ENCODE results near the gene ABR. TPM values are rescaled to one million over a fixed set of nuclear protein-coding genes. Genes with fewer than 3 reads are reported as not detected.
A peak's percentile ranks its signal among the peaks of the same experiment; 100 is the strongest.
"Not testable (repeated sequence)": the region's sequence is repeated elsewhere in the genome, so short reads cannot be mapped to it uniquely, and the experiment has no call there.

The ABR gene
- total RNA-seq, 1 donor from 2014 or later: 59.7 TPM

DNA sequence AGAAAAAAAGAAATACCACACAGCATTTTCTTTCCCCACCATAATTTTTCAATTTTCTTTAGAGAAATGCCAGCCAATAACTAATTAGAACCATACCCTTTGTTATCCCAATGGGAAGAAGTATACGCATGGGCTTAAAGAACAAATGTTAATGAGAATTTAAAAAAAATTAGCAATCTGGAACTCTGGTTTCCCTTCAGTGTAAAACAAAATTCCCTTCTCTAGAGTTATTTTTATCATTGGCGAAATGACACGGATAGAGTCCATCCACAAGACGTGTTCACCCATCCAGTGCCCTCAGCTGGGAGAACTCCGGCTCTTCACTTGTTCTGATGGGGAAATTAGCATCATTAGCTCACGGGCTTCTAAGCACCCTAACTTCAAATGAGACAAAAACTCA lies 203.5 kb downstream of the ABR start:
- no peak overlapping the region for H3K27ac Mint-ChIP-seq (ENCODE audit: unreplicated experiment)
- no peaks in the 10 kb centered on the region for H3K36me3 Mint-ChIP-seq (ENCODE audit: low read depth)
- no peaks in the 10 kb centered on the region for H3K9me3 Mint-ChIP-seq
- H3K4me3 Mint-ChIP-seq: peak overlapping the region; percentile 73
- TF ChIP-seq, protein P1, sequence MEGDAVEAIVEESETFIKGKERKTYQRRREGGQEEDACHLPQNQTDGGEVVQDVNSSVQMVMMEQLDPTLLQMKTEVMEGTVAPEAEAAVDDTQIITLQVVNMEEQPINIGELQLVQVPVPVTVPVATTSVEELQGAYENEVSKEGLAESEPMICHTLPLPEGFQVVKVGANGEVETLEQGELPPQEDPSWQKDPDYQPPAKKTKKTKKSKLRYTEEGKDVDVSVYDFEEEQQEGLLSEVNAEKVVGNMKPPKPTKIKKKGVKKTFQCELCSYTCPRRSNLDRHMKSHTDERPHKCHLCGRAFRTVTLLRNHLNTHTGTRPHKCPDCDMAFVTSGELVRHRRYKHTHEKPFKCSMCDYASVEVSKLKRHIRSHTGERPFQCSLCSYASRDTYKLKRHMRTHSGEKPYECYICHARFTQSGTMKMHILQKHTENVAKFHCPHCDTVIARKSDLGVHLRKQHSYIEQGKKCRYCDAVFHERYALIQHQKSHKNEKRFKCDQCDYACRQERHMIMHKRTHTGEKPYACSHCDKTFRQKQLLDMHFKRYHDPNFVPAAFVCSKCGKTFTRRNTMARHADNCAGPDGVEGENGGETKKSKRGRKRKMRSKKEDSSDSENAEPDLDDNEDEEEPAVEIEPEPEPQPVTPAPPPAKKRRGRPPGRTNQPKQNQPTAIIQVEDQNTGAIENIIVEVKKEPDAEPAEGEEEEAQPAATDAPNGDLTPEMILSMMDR (conservative IDR thresholded peaks at IDR 0.05): no peak
- H3K4me1 Mint-ChIP-seq: peaks cover 47% of the 10 kb centered on the region
- H3K27me3 Mint-ChIP-seq (ENCODE audit: low read depth): no peaks in the 10 kb centered on the region
- DNase-seq (ENCODE audit: low read depth, low spot score): no peak

DNA sequence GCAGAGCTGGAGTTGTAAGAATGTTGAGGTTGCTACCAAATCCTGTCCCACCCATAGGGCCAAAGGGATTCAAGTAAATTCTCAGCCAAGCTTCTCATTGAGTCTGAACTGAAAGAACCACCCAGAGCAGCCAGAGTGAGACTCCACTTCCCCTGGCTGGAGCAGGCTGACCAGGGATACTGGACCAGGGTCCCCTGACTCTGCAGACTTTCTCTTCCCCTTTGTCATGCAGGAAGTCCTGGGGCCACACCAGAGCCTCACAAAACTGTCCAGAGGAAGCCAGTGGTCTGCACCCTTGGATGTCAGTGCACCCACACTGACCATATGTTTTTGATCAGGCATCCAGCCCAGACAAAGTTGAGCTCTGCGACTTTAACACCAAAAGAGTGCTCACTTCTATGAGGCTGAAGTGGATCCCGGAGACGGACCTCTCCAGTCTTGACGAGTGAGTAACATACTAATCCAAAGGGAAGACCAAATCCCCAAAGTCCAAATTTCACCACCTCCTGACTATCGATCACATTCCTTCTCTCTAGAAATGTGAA lies 204.3 kb downstream of the ABR start:
- TF ChIP-seq, protein P1 (conservative IDR thresholded peaks at IDR 0.05): no peak
- DNase-seq (ENCODE audit: low read depth, low spot score): no peak
- Mint-ChIP-seq H3K36me3 (ENCODE audit: low read depth) (no peaks in the 10 kb centered on the region), H3K27ac (ENCODE audit: unreplicated experiment) (no peak overlapping the region), H3K9me3 (no peaks in the 10 kb centered on the region), H3K27me3 (ENCODE audit: low read depth) (no peaks in the 10 kb centered on the region), H3K4me1 (peaks cover 47% of the 10 kb centered on the region), H3K4me3 (peak overlapping the region; percentile 73)

DNA sequence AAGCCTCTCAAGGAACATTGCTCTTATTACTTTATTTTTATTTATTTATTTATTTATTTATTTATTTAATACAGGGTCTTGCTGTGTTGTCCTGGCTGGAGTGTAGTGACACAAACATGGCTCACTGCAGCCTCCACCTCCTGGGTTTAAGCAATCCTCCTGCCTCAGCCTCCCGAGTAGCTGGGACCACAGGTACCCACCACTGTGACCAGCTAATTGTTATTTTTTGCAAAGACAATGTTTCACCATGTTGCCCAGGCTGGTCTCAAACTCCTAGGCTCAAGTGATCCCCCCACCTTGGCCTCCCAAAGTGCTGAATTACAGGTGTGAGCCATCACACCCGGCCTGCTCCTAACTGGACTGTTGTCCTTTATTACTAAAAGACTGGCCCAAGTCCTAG lies 205.0 kb downstream of the ABR start:
- not testable (repeated sequence) for H3K36me3 Mint-ChIP-seq (ENCODE audit: low read depth); DNase-seq (ENCODE audit: low read depth, low spot score); H3K9me3 Mint-ChIP-seq; H3K27ac Mint-ChIP-seq (ENCODE audit: unreplicated experiment); H3K27me3 Mint-ChIP-seq (ENCODE audit: low read depth)
- H3K4me1 Mint-ChIP-seq: peaks cover 48% of the 10 kb centered on the region
- peak overlapping the region; percentile 73 for H3K4me3 Mint-ChIP-seq

DNA sequence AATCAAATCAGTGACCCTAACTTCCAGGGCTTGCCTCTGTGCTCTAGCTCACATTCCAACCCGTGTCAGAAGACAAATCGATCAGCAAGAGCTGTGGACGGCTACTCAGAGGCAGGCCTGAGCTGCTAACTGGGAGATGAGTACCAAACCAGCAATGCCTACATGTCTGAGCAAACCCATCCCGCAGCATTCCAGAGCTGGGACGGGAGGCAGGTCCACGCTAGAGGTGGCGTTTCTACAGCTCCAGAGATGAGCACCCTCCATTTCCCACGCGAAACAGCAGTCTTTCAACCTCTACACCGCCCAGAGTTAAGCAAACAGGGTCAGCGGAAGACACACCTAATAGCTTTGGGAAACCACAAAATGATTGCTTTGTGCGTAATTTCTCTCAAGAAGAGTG lies 206.7 kb downstream of the ABR start:
- Mint-ChIP-seq H3K4me3 (peak overlapping the region; percentile 56), H3K36me3 (ENCODE audit: low read depth) (peaks cover 3% of the 10 kb centered on the region), H3K4me1 (peaks cover 63% of the 10 kb centered on the region), H3K27me3 (ENCODE audit: low read depth) (no peaks in the 10 kb centered on the region), H3K27ac (ENCODE audit: unreplicated experiment) (no peak overlapping the region), H3K9me3 (no peaks in the 10 kb centered on the region)
- DNase-seq (ENCODE audit: low read depth, low spot score): no peak
- TF ChIP-seq, protein P1 (conservative IDR thresholded peaks at IDR 0.05): no peak

DNA sequence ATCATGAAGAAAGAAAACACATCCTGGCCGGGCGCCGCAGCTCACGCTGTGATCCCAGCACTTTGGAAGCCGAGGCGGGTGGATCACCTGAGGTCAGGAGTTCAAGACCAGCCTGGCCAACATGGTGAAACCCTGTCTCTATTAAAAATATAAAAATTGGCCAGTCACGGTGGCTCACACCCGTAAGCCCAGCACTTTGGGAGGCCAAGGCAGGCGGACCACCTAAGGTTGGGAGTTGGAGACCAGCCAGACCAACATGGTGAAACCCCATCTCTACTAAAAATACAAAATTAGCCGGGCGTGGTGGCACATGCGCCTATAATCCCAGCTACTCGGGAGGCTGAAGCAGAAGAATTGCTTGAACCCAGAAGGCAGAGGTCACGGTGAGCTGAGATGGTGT lies 207.9 kb downstream of the ABR start:
- not testable (repeated sequence) for H3K4me3 Mint-ChIP-seq; H3K36me3 Mint-ChIP-seq (ENCODE audit: low read depth); H3K27ac Mint-ChIP-seq (ENCODE audit: unreplicated experiment); H3K9me3 Mint-ChIP-seq; H3K27me3 Mint-ChIP-seq (ENCODE audit: low read depth); DNase-seq (ENCODE audit: low read depth, low spot score)
- H3K4me1 Mint-ChIP-seq: peaks cover 58% of the 10 kb centered on the region

DNA sequence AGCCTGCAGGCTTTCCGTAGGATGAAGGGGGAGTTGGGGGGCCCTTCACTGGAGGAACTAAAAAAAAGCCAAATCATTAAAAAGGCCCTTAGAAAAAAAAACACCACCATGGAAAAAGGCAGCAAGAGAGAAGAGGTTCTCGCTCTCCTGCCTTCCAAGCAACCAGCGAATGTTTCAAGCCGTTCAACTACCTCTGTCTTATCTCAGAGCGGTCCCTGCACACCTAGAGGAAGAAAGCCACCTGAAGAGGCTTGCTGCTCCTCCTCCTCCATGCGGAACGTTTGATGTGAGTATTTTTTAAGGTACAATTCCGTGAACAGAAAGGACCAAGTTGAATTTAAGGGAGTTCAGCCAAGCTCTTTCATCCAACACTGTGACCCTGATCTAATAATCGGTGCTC lies 209.4 kb downstream of the ABR start:
- peaks cover 57% of the 10 kb centered on the region for H3K4me1 Mint-ChIP-seq
- TF ChIP-seq, protein P1 (conservative IDR thresholded peaks at IDR 0.05): no peak
- no peak for DNase-seq (ENCODE audit: low read depth, low spot score)

More for the DNA sequence above, 209.4 kb downstream of the ABR start:
- Mint-ChIP-seq H3K36me3 (ENCODE audit: low read depth) (peaks cover 7% of the 10 kb centered on the region), H3K27me3 (ENCODE audit: low read depth) (no peaks in the 10 kb centered on the region), H3K9me3 (no peaks in the 10 kb centered on the region), H3K4me3 (peak overlapping the region; percentile 17), H3K27ac (ENCODE audit: unreplicated experiment) (peak overlapping the region; percentile 92)
